ENCODE data around the gene UHRF1.
"Not testable (repeated sequence)": the region's sequence is repeated elsewhere in the genome, so short reads cannot be mapped to it uniquely, and the experiment has no call there.

UHRF1 gene

GRCh38 chr19:4969772-4970531, 60.7 kb downstream of the UHRF1 start:
- TF ChIP-seq, protein P1, sequence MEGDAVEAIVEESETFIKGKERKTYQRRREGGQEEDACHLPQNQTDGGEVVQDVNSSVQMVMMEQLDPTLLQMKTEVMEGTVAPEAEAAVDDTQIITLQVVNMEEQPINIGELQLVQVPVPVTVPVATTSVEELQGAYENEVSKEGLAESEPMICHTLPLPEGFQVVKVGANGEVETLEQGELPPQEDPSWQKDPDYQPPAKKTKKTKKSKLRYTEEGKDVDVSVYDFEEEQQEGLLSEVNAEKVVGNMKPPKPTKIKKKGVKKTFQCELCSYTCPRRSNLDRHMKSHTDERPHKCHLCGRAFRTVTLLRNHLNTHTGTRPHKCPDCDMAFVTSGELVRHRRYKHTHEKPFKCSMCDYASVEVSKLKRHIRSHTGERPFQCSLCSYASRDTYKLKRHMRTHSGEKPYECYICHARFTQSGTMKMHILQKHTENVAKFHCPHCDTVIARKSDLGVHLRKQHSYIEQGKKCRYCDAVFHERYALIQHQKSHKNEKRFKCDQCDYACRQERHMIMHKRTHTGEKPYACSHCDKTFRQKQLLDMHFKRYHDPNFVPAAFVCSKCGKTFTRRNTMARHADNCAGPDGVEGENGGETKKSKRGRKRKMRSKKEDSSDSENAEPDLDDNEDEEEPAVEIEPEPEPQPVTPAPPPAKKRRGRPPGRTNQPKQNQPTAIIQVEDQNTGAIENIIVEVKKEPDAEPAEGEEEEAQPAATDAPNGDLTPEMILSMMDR (conservative IDR thresholded peaks at IDR 0.05; ENCODE audit: control insufficient read depth, insufficient read depth, low read depth, low read length) = no peak
- DNase-seq (ENCODE audit: low read depth) = peak; percentile 36
- H3K4me3 ChIP-seq (ENCODE audit: control insufficient read depth, low read depth, low read length) = peak overlapping the region; percentile 62

GRCh38 chr19:4970558-4971423, 61.5 kb downstream of the UHRF1 start:
- TF ChIP-seq, protein P1 (conservative IDR thresholded peaks at IDR 0.05; ENCODE audit: control insufficient read depth, insufficient read depth, low read depth, low read length) = no peak
- peak overlapping the region; percentile 62 for H3K4me3 ChIP-seq (ENCODE audit: control insufficient read depth, low read depth, low read length)
- peak; percentile 28 for DNase-seq (ENCODE audit: low read depth)

DNA sequence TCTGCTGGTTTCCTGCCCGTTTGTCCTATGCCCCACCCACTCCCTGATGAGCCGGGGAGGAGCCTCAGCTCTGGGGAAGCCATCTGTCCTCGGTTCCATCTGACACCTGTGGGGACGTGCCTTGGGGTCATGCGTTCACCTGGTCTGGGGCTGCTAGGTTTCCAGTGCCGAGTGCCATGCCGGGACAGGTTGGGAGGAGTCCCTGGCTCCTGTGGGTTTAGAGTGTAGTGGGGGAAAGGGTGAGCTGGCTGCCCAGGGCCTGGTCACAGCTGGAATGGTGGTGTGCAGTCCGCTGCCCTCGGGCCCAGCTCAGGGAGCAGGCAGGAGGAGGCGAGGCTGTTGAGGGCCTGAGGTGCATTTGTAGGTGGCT, 62.1 kb downstream of the UHRF1 start:
- H3K4me3 ChIP-seq (ENCODE audit: control insufficient read depth, low read depth, low read length) = peak overlapping the region; percentile 62
- TF ChIP-seq, protein P1 (conservative IDR thresholded peaks at IDR 0.05; ENCODE audit: control insufficient read depth, insufficient read depth, low read depth, low read length) = no peak
- DNase-seq (ENCODE audit: low read depth) = no peak

GRCh38 chr19:4971816-4972495, 62.7 kb downstream of the UHRF1 start:
- DNase-seq (ENCODE audit: low read depth) = no peak
- TF ChIP-seq, protein P1 (conservative IDR thresholded peaks at IDR 0.05; ENCODE audit: control insufficient read depth, insufficient read depth, low read depth, low read length) = no peak
- peak overlapping the region; percentile 62 for H3K4me3 ChIP-seq (ENCODE audit: control insufficient read depth, low read depth, low read length)

DNA sequence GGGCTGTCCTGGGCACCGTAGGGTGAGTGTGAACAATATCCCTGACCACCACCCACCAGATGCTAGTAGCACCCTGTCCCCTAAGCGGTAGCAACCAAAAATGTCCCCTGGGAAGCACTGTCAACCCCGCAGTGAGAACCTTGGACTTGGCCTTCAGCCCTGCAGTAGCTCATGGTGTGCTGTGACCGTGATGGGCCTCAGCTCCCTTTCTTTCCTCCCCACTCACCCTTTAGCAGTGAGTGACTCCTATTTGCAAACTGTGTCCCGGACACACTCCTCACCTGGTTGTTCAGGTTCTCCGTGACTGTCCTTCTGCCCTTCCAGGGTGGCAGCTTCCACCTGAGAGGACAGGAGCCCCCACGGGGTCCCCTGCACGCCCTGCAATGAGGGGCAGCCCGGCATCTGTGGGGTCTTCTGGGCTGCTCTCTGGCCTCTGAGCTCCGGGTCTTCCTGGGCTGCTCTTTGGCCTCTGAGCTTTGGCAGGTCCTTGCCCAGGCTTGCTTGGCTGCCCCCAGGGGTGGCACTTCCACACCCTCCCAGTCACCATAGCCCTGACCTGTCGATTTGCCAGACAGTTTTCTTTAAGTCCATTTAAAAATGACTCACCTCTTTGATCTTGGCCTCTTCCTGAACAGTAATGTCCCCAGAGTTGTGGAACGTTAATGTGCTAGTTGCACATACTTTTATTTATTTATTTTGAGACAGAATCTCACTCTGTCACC, 63.4 kb downstream of the UHRF1 start:
- H3K4me3 ChIP-seq (ENCODE audit: control insufficient read depth, low read depth, low read length) = no peak overlapping the region
- TF ChIP-seq, protein P1 (conservative IDR thresholded peaks at IDR 0.05; ENCODE audit: control insufficient read depth, insufficient read depth, low read depth, low read length) = no peak
- peak; percentile 80 for DNase-seq (ENCODE audit: low read depth)

GRCh38 chr19:4974880-4975469, 65.7 kb downstream of the UHRF1 start:
- no peak overlapping the region for H3K4me3 ChIP-seq (ENCODE audit: control insufficient read depth, low read depth, low read length)
- TF ChIP-seq, protein P1 (conservative IDR thresholded peaks at IDR 0.05; ENCODE audit: control insufficient read depth, insufficient read depth, low read depth, low read length) = no peak
- DNase-seq (ENCODE audit: low read depth) = no peak

GRCh38 chr19:4975601-4976000, 66.3 kb downstream of the UHRF1 start:
- not testable (repeated sequence) for H3K4me3 ChIP-seq (ENCODE audit: control insufficient read depth, low read depth, low read length); DNase-seq (ENCODE audit: low read depth)

All from fibroblast of mammary gland (primary cell).